HG03571 (cell line): Measurements from ENCODE around the gene SLC49A4.

Experiments
- ATAC-seq: cut with Tn5 transposase; IDR thresholded peaks from one replicate; pipeline ENCODE4 v1.9.1; 2021; ENCODE audit not compliant: unreplicated experiment

SLC49A4 gene

GRCh38 chr3:122902326-122902725 lies 107.5 kb downstream of the SLC49A4 start:
- ATAC-seq = no peak

DNA sequence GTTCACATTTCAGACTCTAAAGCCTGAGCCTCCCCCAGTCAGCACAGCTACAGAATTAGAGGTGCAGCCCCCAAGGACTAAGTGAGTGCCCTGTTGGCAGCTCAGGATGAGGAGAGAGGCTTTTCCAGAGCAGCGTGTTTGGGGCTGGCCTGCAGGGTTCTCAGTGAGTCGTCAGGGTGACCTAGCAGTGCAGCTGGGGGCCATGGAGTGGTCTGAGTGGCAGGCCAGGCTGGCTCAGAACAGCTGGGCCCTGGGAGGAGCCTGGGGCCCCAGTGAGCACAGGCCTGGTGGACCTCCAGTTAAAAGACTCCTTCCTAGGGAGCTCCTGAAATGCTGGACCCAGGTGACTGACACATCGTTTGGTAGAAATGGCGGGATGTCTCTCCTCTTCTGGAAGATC lies 108.3 kb downstream of the SLC49A4 start:
- no peak for ATAC-seq

DNA sequence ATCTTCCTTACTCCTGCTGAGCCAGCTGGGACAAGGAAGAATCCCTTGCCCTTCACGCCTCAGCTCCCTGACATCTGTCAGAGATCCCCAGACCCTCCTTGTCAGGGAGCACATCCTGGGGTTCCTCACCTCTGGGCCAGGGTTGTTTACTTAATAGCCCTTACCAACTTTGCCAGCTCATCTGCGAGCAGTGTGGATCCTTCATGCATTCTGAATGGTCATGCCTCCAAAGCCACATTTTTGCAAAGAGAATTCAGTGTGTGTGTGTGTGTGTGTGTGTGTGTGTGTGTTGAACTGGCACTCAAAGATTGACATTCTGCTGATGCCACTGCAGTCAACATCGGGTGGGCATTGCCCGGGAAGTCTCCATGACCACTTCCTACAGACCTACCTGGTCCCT lies 112.6 kb downstream of the SLC49A4 start:
- ATAC-seq = no peak

GRCh38 chr3:122908251-122908650 lies 113.4 kb downstream of the SLC49A4 start:
- ATAC-seq = no peak

- ATAC-seq = no peak
These were observed 117.0 kb downstream of the SLC49A4 start for GRCh38 chr3:122911901-122912300.

GRCh38 chr3:122912772-122913538 lies 118.1 kb downstream of the SLC49A4 start:
- no peak for ATAC-seq

GRCh38 chr3:122913539-122914100 lies 118.8 kb downstream of the SLC49A4 start:
- ATAC-seq = no peak

DNA sequence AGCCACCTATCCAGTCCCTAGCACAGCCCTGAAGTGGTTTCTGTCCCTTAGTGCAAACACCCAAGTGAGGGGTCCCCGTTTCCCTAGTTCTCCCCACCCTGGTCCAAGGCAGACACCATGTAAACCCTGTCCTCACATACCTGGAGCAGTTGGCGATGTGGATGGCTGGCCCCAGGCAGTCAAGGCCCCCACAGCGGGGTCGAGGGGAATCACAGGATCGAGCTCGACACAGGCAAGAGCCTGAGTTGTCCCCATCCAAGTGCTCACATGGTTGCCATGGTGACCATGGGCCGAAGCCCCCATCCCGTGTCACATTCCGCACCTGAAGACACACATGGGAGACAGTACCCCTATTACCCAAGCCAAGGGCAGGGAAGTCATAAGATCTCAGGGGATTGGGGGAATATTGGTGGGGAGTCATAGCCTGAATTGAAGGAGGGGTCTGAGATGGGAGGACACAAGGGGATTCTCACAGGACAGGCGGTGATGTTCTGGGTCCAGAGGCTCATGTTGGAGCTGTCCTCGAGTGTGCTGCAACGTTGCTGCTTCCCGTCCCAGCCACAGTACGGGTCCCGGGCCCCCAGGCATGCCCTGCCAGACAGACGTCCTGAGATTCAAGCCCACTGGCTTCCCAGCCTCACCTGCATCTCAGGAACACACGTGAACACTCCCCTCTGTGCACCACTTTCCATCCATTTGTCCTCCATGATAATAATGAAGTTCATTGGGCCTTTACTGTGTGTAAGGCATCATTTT lies 120.6 kb downstream of the SLC49A4 start:
- ATAC-seq = no peak

- no peak for ATAC-seq
These were observed 121.2 kb downstream of the SLC49A4 start for GRCh38 chr3:122916084-122916483.

GRCh38 chr3:122916580-122916979 lies 121.7 kb downstream of the SLC49A4 start:
- no peak for ATAC-seq

DNA sequence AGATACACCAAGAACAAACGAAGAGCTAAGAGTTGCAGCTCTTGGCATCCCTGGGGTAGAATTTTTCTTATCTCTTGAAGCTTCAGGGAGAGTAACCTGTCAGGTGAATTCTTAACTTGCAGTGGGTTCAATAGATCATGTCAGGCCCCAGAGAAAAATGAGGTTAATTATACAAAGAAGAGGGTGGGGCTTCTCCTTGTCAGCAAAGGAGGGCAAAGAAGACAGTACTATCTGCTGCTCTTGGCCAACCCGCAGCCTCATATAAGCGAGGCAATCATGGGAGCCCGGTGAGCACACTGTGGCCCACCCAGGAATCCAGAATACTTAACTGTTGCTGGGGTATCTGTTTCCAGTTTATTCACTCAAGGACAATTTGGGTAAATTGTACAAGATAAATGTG lies 122.5 kb downstream of the SLC49A4 start:
- ATAC-seq = no peak

DNA sequence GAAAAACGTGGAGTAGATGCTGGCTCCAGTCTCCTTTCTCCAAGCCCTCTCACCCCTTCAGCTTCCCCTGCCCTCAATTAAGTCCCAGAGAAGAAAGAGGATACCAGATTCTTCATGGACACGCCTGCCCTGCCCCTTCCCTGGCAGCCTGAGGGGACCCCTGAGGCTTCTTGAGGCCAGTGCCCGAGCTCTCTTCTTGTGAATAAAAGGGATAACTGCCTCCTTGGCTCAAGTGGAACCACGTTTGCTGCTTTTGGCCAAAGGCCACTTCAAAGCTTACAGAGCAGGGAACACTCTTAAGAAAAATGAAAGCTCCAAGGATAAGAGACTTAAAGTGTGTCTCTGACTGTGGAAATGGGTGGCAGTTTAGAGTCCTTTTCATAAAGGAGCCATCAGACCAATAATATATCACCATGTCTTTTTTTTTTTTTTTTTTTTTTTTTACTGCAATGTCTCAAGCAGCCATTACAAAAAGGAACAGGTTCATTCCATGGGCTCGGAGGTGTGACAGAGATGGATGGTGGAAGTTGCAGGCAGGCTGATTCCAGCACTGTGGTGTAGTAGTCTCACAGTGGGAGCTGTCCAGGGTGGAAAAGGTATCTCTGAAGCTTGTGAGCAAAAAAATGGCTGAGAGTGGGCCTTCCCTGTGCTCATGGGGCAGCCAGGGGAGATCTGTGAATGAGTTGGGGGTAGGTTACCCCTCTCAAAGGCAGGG lies 123.9 kb downstream of the SLC49A4 start:
- ATAC-seq = no peak

DNA sequence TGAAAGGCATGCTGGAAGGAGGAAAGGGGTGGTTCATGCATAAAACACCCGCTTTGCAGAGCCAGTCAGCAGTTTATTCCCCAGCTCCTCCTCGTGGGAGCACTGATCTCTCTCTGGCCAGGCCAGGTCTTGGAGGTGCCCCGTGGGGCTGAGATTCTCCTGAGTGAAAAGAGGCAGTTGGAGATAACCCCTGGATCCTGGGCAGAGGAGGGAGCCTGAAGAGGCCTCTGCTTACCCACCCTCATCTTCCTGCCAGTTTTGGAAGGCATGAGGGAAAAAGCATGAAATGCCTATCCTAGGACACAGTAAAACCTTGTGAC lies 124.4 kb downstream of the SLC49A4 start:
- no peak for ATAC-seq

- no peak for ATAC-seq
These were observed 126.1 kb downstream of the SLC49A4 start for GRCh38 chr3:122920986-122921385.

GRCh38 chr3:122921791-122922651 lies 127.2 kb downstream of the SLC49A4 start:
- ATAC-seq = no peak

DNA sequence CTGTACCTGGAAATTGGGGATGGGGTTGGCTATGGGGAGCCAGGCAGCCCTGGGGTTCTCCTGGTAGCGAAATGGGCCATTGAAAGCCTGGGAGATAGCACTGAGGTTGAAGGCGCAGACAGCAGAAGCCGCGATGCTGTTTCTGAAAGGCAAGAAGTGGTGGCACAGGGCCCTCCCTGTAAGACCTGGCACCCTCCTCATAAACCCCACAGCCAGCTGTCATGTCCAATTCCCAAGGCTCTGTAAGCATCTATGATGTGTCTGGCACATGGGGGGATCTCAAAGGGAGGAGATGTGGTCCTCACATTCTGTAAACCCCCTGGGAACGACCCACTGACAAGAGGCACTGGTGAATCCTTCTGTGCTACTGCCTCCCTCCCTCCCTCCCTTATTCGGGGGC lies 128.7 kb downstream of the SLC49A4 start:
- no peak for ATAC-seq

- ATAC-seq = no peak
These were observed 129.2 kb downstream of the SLC49A4 start for GRCh38 chr3:122924056-122924455.

DNA sequence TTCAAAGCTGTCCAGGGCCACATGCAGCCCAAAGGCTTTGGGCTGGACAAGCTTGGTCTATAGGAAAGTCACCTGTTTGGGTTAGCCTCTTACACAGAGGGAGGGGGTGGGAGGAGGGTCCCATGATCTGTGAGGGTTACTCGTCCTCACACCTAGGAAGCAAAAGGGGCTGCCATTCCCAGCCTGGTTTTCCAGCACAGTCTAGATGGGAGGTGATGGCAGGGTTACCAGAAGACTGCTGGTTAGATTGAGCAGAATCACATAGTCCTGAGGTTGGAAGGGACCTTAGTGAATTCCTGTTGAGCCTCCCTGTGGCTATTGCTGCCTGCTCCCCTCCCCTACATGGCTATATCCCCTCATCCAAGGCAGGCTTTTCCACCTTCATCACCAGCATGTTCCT lies 130.9 kb downstream of the SLC49A4 start:
- no peak for ATAC-seq

GRCh38 chr3:122926322-122926721 lies 131.5 kb downstream of the SLC49A4 start:
- ATAC-seq = no peak

DNA sequence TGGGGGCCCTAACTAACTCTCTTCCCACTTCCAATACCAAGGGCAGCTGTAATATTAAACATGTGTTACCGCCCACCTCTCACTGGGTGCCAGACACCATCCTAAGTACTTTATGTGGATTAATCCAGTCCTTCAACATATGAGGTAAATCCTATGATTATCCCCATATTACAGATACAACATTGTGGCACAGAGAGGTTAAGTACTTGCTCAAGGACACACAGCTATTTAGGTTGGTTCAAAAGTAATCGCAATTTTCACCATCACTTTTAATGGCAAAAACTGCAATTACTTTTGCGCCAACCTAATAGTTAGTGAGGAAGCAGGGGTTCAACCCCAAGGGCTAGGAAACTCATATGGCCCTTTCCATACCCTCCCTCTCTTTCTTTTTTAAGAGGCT lies 131.9 kb downstream of the SLC49A4 start:
- ATAC-seq = no peak

DNA sequence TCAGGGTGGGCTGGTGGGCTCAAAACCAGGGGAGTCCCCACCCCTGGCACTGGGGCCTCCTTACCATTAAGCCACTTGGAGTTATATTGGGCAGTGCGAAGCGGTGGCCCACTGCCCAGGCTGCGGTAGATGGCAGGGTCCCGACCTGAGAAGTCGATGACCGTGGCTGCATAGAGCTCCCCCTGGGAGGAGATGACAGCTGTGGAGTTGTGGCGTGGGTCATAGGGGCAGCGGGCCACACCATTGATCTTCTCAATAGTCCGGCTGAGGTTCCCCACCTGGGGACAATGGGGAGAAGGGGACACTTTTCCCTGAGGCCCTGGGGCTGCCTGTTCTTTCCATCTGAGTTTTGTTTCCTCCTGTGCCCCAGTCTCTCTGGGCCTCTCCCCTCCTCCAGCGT lies 132.9 kb downstream of the SLC49A4 start:
- no peak for ATAC-seq
